GM12872 (cell line): Measurements from ENCODE around the gene AFM.

Source experiments
- TF ChIP-seq, protein P1 (sequence below): IDR thresholded peaks from 3 replicates; pipeline ENCODE4 v1.5.1; 2011; ENCODE audit warnings: low read depth, mild to moderate bottlenecking, low read length, moderate library complexity; ENCODE audit not compliant: insufficient read depth

AFM gene, protein sequence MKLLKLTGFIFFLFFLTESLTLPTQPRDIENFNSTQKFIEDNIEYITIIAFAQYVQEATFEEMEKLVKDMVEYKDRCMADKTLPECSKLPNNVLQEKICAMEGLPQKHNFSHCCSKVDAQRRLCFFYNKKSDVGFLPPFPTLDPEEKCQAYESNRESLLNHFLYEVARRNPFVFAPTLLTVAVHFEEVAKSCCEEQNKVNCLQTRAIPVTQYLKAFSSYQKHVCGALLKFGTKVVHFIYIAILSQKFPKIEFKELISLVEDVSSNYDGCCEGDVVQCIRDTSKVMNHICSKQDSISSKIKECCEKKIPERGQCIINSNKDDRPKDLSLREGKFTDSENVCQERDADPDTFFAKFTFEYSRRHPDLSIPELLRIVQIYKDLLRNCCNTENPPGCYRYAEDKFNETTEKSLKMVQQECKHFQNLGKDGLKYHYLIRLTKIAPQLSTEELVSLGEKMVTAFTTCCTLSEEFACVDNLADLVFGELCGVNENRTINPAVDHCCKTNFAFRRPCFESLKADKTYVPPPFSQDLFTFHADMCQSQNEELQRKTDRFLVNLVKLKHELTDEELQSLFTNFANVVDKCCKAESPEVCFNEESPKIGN

DNA sequence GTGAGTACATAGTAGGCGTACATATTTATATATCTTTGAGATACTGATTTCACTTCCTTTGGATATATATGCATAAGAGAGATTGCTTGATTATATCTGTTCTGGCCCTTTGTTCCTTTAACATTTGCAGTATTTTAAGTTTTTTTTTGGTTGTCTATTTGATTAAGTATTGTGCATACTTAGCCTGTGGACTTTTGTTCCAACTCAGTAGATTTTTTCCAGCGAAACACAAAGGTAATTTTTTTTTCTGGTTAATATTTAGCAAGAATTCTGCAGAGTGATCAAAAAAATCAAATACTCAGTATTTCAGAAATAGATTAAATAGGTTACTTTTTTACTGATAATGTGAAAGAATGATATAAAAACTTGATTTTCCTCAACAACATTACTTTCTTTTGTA is at the start of gene AFM:
AFM (plus strand) TSS at position 388 of the 400 bp plus-strand sequence. CDS start 31 bp downstream, outside the sequence.
- TF ChIP-seq, protein P1, sequence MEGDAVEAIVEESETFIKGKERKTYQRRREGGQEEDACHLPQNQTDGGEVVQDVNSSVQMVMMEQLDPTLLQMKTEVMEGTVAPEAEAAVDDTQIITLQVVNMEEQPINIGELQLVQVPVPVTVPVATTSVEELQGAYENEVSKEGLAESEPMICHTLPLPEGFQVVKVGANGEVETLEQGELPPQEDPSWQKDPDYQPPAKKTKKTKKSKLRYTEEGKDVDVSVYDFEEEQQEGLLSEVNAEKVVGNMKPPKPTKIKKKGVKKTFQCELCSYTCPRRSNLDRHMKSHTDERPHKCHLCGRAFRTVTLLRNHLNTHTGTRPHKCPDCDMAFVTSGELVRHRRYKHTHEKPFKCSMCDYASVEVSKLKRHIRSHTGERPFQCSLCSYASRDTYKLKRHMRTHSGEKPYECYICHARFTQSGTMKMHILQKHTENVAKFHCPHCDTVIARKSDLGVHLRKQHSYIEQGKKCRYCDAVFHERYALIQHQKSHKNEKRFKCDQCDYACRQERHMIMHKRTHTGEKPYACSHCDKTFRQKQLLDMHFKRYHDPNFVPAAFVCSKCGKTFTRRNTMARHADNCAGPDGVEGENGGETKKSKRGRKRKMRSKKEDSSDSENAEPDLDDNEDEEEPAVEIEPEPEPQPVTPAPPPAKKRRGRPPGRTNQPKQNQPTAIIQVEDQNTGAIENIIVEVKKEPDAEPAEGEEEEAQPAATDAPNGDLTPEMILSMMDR = no peak

DNA sequence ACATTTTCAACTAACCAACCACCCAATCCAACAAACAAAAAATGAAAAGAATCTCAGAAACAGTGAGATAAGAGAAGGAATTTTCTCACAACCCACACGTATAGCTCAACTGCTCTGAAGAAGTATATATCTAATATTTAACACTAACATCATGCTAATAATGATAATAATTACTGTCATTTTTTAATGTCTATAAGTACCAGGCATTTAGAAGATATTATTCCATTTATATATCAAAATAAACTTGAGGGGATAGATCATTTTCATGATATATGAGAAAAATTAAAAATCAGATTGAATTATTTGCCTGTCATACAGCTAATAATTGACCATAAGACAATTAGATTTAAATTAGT is 49.8 kb upstream of the AFM start:
- TF ChIP-seq, protein P1 = no peak

DNA sequence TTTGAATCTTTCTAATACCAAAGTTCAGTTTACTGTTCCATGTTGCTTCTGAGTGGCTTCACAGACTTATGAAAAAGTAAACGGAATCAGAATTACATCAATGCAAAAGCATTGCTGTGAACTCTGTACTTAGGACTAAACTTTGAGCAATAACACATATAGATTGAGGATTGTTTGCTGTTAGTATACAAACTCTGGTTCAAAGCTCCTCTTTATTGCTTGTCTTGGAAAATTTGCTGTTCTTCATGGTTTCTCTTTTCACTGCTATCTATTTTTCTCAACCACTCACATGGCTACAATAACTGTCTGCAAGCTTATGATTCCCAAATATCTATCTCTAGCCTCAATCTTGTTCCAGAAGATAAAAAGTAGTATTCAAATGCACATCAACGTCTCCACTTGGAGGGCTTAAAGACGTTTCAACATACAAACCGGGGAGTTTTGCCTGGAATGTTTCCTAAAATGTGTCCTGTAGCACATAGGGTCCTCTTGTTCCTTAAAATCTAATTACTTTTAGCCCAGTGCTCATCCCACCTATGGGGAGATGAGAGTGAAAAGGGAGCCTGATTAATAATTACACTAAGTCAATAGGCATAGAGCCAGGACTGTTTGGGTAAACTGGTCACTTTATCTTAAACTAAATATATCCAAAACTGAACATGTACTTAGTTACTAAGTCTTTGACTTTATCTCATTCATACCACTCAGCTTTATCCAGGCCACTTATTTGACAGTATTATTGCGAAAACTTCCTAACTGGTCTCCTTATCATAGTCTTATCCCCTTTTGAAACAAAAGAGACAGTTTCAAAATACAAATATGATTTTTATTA is 49.2 kb upstream of the AFM start:
- TF ChIP-seq, protein P1 = no peak

DNA sequence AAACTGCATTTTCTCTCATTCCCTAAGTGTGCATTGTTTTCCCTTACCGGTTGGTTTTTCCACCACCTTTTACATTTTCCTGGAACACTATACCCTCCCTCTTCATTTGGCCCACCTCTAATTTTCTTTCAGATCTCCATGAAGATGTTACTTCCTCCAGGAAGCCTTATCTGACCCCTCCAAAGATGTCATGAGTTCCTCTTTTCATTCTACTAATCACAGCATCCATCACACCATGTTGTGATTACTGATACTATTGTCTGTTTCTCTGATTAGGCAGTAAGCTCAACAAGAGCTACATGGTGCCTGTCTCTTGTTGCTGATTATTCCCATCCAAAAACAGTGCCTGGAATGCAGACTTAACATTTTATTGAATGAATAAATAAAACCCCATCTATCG is 48.4 kb upstream of the AFM start:
- TF ChIP-seq, protein P1 = no peak

DNA sequence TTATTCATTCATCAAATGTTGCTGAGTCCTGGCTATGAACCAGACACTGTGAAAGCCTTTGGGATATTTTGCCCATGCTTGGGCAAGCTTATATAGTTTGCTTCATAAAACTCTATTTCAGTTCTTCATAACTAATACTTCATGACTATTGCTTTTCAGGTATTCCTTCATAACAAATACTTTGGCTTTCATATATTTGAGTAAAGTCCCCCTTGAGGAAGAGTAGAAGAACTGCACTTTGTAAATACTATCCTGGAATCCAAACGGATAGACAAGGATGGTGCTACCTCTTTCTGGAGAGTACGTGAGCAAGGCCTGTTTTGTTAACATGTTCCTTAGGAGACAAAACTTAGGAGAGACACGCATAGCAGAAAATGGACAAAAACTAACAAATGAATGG is 47.2 kb upstream of the AFM start:
- TF ChIP-seq, protein P1 = peak; percentile 59

DNA sequence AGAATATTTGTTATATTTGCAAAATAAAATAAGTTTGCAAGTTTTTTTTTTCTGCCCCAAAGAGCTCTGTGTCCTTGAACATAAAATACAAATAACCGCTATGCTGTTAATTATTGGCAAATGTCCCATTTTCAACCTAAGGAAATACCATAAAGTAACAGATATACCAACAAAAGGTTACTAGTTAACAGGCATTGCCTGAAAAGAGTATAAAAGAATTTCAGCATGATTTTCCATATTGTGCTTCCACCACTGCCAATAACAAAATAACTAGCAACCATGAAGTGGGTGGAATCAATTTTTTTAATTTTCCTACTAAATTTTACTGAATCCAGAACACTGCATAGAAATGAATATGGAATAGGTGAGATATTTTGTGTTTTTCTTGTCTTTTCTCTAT is 45.6 kb upstream of the AFM start, which contains the start of gene AFP:
AFP (plus strand) TSS at position 238 of the 400 bp plus-strand sequence; CDS start at position 280, 42 bp downstream.
- TF ChIP-seq, protein P1 = no peak
